Bronchial epithelial cell (primary cell): Measurements from ENCODE around the gene POLDIP3. TPM values are rescaled to one million over a fixed set of nuclear protein-coding genes. Genes with fewer than 3 reads are reported as not detected.
"Not testable (repeated sequence)": the region's sequence is repeated elsewhere in the genome, so short reads cannot be mapped to it uniquely, and the experiment has no call there.

Source experiments
- DNase-seq: peaks from one replicate; pipeline ENCODE4 v3.0.0-alpha.2; 2010; ENCODE audit warnings: low read depth
- FAIRE-seq: peaks from 2 replicates; lab custom pipeline; 2011; peaks lifted over from hg19 to GRCh38; lab: Jason Lieb, UNC
- H3K27me3 ChIP-seq: 2 replicates; pipeline ENCODE4 v1.5.1; 2011; ENCODE audit warnings: low read length; ENCODE audit not compliant: control insufficient read depth, insufficient read depth
- H3K36me3 ChIP-seq: 2 replicates; pipeline ENCODE4 v1.5.1; 2011; ENCODE audit warnings: low read length; ENCODE audit not compliant: control insufficient read depth, insufficient read depth
- H3K4me3 ChIP-seq: 2 replicates; pipeline ENCODE4 v1.5.1; 2011; ENCODE audit warnings: mild to moderate bottlenecking, low read depth, low read length, control low read depth
- total RNA-seq: library from RNA; depleted of rRNA; stranded (reverse); fragments of >200 nt; gene quantifications from 2 replicates; pipeline ENCODE4 v1.2.1, GENCODE V29; 2014
- TF ChIP-seq, protein P1 (sequence below): IDR thresholded peaks from 2 replicates; pipeline ENCODE4 v1.5.1; 2011; ENCODE audit warnings: mild to moderate bottlenecking, moderate library complexity, low read length, control low read depth, inconsistent platforms; ENCODE audit not compliant: insufficient read depth, severe bottlenecking

POLDIP3 gene
- total RNA-seq, 1 donor from 2014 or later = 16.8 TPM

DNA sequence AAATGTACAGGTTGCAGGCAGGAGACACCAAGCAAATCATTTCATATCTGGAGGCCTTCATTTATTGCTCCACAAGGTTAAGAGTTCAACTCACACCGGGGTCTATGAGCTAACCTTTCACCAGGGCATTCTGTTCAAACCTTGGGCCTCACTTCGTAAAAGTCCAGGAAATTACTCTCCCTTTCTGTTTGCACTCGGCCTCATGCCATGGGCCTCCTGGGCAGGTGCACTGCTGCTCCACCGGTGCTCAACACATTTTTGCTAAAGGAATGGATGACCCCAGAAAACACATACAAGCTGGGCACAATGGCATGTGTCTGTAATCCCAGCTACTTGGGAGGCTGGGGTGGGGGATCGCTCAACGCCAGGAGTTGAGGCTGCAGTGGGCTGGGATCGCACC, 78.5 kb downstream of the POLDIP3 start:
- TF ChIP-seq, protein P1, sequence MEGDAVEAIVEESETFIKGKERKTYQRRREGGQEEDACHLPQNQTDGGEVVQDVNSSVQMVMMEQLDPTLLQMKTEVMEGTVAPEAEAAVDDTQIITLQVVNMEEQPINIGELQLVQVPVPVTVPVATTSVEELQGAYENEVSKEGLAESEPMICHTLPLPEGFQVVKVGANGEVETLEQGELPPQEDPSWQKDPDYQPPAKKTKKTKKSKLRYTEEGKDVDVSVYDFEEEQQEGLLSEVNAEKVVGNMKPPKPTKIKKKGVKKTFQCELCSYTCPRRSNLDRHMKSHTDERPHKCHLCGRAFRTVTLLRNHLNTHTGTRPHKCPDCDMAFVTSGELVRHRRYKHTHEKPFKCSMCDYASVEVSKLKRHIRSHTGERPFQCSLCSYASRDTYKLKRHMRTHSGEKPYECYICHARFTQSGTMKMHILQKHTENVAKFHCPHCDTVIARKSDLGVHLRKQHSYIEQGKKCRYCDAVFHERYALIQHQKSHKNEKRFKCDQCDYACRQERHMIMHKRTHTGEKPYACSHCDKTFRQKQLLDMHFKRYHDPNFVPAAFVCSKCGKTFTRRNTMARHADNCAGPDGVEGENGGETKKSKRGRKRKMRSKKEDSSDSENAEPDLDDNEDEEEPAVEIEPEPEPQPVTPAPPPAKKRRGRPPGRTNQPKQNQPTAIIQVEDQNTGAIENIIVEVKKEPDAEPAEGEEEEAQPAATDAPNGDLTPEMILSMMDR = no peak
- no peaks in the 10 kb centered on the region for H3K27me3 ChIP-seq
- DNase-seq = no peak
- FAIRE-seq = no peak
- H3K36me3 ChIP-seq = no peaks in the 10 kb centered on the region
- no peak overlapping the region for H3K4me3 ChIP-seq

DNA sequence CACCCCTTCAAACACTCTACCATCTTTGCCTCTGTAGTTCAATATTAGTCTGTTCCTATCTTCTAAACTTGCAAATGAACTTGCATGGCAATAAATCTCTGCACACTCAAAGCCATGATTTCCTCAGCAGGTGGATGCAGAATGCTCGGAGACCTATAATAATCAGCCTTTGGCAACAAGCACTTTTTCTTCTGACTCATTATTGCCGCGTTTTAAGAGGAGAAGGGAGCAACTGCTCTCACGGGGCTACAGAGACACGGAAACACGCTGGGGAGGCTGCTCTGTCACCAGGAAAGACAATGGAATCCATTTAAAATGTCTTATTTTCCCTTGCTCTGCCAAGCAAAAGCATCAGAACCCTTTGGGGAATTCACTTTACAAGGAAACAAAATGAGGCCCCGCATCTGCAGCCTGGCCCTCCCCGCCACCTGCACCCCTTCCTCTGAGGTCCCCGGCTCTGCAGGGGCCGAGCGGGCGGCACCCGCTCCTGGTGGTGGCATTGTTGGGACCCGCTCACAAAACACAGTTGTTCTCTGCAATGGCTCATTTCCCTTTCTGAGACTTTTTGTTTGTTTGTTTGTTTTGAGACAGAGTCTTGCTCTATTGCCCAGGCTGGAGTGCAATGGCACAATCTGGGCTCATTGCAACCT, 79.5 kb downstream of the POLDIP3 start:
- not testable (repeated sequence) for H3K36me3 ChIP-seq, FAIRE-seq, DNase-seq

More for the DNA sequence above, 79.5 kb downstream of the POLDIP3 start:
- H3K27me3 ChIP-seq, H3K4me3 ChIP-seq: not testable (repeated sequence)

Other genes starting within 250 kb of the POLDIP3 start
- gene NFAM1, start 182.5 kb downstream of the POLDIP3 start, total RNA-seq = not detected in 2 replicates
- gene RRP7A, start 95.1 kb downstream of the POLDIP3 start, total RNA-seq = 30.7 and 39.8 TPM in 2 replicates
- gene SERHL2, start 60.9 kb downstream of the POLDIP3 start, total RNA-seq = 0.79 and 1.4 TPM in 2 replicates
- gene ATP5MGL, start 25.7 kb upstream of the POLDIP3 start, total RNA-seq = 0.26 and 1.1 TPM in 2 replicates
- gene CYB5R3, start 34.5 kb upstream of the POLDIP3 start, total RNA-seq = 9.0 and 16.4 TPM in 2 replicates
- 12.4 and 15.5 TPM in 2 replicates for gene A4GALT, start 106.0 kb upstream of the POLDIP3 start, total RNA-seq
- 76.7 and 87.7 TPM in 2 replicates for gene ARFGAP3, start 242.4 kb upstream of the POLDIP3 start, total RNA-seq